Uterus (tissue), 4 donors: ENCODE measurements around the gene PEX11B. TPM values are rescaled to one million over a fixed set of nuclear protein-coding genes. Genes with fewer than 3 reads are reported as not detected.

Experiments
- DNase-seq, 2 donors: peaks; one replicate each; pipeline ENCODE4 v3.0.0-alpha.2; 2019 to 2020
- H3K27ac ChIP-seq, 2 donors: fragments of 200-600 bp; sonication (generic); 1 replicate in 1 of 2; 2 replicates in 1 of 2; pipeline ENCODE4 v1.5.1; 2016 to 2018
- H3K27me3 ChIP-seq, 2 donors: fragments of 200-600 bp; sonication (generic); one replicate each; pipeline ENCODE4 v1.5.1; 2018 to 2019; ENCODE audit warnings: control low read depth in 1 of 2
- H3K36me3 ChIP-seq, 2 donors: fragments of 200-600 bp; sonication (generic); one replicate each; pipeline ENCODE4 v1.5.1; 2019; ENCODE audit warnings: control low read depth in 1 of 2
- H3K4me1 ChIP-seq, 2 donors: fragments of 200-600 bp; sonication (generic); one replicate each; pipeline ENCODE4 v1.5.1; 2018 to 2019; ENCODE audit warnings: control low read depth in 1 of 2
- H3K4me3 ChIP-seq, 2 donors: fragments of 200-600 bp; sonication (generic); 1 replicate in 1 of 2; 2 replicates in 1 of 2; pipeline ENCODE4 v1.5.1; 2018 to 2019; ENCODE audit warnings: mild to moderate bottlenecking in 1 of 2
- H3K9me3 ChIP-seq, 2 donors: fragments of 200-600 bp; sonication (generic); one replicate each; pipeline ENCODE4 v1.5.1; 2019; ENCODE audit warnings: control low read depth in 1 of 2
- POLR2A ChIP-seq, 2 donors: fragments of 450-650 bp; IDR thresholded peaks; one replicate each; pipeline ENCODE4 v1.6.1; 2016; ENCODE audit warnings: antibody characterized with exemption in 2 of 2, mild to moderate bottlenecking in 1 of 2, moderate library complexity in 1 of 2
- intact Hi-C: fragments of 100-400 bp; cut with DNase I; formaldehyde crosslinking; loops from one replicate; pipeline ENCODE4 v1.15.1; 2023; ENCODE audit warnings: low total_unique reads
- total RNA-seq, 4 donors: library from RNA; depleted of rRNA in 3 of 4; stranded (reverse); fragments of >200 nt in 3 of 4; gene quantifications; one replicate each; pipeline versions ENCODE4 v1.1.0 to v1.2.4, GENCODE V29; 2014 to 2023
- TF ChIP-seq, protein P1 (sequence below), 4 experiments: fragments of 200-600 bp in 2 of 4; fragments of 450-650 bp in 2 of 4; sonication (generic) in 2 of 4; IDR thresholded peaks; one replicate each; pipeline ENCODE4 v1.5.1; 2016 to 2019; ENCODE audit warnings: antibody characterized with exemption in 4 of 4, mild to moderate bottlenecking in 2 of 4, moderate library complexity in 1 of 4
- donor health status: DM: yes; HTN: yes; CAD: no.

PEX11B gene
- total RNA-seq, 4 donors from 2014 or later: 26.1 to 46.3 (median 36.0) TPM

DNA sequence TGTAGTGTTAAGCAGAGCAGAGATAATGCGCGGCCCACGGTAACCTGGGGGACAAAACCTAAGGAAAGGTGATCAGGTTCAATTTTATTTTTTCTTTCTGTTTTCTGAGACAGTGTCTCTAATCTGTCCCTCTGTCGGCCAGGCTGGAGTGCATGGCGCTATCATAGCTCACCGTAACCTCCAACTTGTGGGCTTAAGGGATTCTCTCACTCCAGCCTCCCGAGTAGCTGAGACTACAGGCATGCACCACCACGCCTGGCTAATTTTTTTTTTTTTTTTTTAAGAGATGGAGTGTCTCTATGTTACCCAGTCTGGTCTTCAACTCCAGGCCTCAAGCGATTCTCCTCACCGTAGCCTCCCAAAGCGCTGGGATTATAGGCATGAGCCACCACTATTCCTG lies 32.1 kb downstream of the PEX11B start:
- Histone ChIP-seq H3K27ac (peak overlapping the region; percentile 56 to 62), H3K27me3 (no peaks in the 10 kb centered on the region)
- TF ChIP-seq, protein P1, sequence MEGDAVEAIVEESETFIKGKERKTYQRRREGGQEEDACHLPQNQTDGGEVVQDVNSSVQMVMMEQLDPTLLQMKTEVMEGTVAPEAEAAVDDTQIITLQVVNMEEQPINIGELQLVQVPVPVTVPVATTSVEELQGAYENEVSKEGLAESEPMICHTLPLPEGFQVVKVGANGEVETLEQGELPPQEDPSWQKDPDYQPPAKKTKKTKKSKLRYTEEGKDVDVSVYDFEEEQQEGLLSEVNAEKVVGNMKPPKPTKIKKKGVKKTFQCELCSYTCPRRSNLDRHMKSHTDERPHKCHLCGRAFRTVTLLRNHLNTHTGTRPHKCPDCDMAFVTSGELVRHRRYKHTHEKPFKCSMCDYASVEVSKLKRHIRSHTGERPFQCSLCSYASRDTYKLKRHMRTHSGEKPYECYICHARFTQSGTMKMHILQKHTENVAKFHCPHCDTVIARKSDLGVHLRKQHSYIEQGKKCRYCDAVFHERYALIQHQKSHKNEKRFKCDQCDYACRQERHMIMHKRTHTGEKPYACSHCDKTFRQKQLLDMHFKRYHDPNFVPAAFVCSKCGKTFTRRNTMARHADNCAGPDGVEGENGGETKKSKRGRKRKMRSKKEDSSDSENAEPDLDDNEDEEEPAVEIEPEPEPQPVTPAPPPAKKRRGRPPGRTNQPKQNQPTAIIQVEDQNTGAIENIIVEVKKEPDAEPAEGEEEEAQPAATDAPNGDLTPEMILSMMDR (IDR thresholded peaks at IDR 0.05): no peak
- no peak for TF ChIP-seq POLR2A (IDR thresholded peaks at IDR 0.05)

DNA sequence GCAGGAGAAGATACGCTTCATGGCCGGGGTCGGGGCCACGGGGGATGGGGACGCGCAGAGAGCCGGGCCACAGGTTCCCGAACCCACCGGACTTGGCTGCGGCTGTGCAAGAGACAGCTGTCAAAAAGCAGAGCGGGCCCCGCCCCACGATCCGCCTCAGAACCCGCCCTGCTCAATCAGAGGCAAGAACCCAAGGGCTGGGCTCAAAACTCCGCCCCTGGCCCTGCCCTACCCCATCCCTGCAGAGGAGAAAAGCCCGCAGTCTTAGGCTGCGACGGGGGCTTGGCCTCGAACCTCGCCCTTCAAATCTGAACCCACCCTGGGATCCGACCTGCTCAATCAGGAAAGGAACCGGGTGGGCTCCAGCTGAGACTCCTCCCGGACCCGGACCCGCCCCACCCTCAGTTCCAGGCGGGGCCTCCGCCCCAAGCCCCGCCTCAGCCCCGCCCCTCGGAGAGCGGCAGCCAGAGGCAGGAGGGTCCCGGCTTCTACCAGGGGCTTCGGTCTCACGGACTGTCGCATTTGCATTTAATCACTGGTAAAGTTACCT lies 32.7 kb downstream of the PEX11B start, which contains the start of gene ANKRD35:
ANKRD35 (minus strand) TSS at position 129 of the 550 bp plus-strand sequence; CDS start at position 21, 108 bp downstream.
- Histone ChIP-seq H3K36me3 (no peaks in the 10 kb centered on the region), H3K9me3 (no peaks in the 10 kb centered on the region), H3K27me3 (no peaks in the 10 kb centered on the region), H3K27ac (peak within 1 kb of the TSS; percentile 56 to 62), H3K4me1 (no peaks in the 10 kb centered on the region), H3K4me3 (peak within 1 kb of the TSS; percentile 60 to 71)
- peak; percentile 76 to 79 for DNase-seq
- TF ChIP-seq, protein P1 (IDR thresholded peaks at IDR 0.05): no peak
- TF ChIP-seq POLR2A (IDR thresholded peaks at IDR 0.05): no peak
- intact Hi-C loops: no loop called here

More for the DNA sequence above, 32.1 kb downstream of the PEX11B start:
- H3K36me3 ChIP-seq: no peaks in the 10 kb centered on the region
- intact Hi-C loops: no loop called here
- no peaks in the 10 kb centered on the region for H3K9me3 ChIP-seq
- H3K4me1 ChIP-seq: no peaks in the 10 kb centered on the region
- peak overlapping the region; percentile 60 to 71 for H3K4me3 ChIP-seq
- no peak for DNase-seq

DNA sequence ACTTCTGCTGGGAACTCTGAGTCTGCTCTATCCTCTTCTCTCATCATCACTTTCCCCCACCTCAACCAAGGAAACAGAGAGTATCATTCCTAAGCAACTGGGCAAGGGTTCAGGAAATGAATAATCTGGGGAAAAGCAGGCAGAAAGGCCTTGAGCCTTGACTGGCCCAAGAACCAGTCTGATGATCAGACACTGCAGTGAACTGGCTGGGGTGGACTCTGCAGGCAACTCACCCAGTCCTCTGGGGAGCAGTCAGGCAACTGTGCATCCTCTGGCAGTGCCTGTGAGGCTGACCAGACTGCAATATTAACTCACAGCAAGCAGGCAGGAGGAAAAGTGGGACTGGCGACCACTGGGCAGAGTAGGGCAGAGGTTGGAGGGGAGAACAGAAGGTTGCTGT lies 33.8 kb downstream of the PEX11B start:
- no peaks in the 10 kb centered on the region for H3K36me3 ChIP-seq
- H3K4me3 ChIP-seq: no peak overlapping the region
- no peaks in the 10 kb centered on the region for H3K9me3 ChIP-seq
- TF ChIP-seq, protein P1 (IDR thresholded peaks at IDR 0.05): no peak
- no peak for TF ChIP-seq POLR2A (IDR thresholded peaks at IDR 0.05)
- DNase-seq: no peak
- no peak overlapping the region for H3K27ac ChIP-seq
- H3K27me3 ChIP-seq: no peaks in the 10 kb centered on the region
- intact Hi-C loops: no loop called here
- H3K4me1 ChIP-seq: no peaks in the 10 kb centered on the region

DNA sequence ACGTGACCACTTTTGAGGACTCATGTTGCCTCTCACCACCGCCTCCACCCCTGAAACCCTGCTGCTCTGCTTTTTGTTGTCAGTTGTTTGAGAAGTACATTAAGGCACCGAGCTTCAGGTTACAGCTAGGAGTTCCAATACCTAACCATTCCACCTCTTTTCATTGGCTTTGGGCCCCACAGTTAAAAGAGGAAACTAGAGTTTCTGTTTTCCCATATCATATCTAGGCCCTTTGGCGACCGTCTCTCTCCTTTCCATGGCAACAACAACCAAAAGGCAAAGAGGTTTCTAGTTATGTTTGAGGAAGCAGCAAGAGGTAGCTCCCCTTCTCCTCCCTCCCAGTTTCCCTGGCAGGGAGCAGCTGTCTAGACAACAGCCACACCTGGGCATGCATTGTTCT lies 38.7 kb downstream of the PEX11B start:
- Histone ChIP-seq H3K36me3 (no peaks in the 10 kb centered on the region), H3K4me1 (no peaks in the 10 kb centered on the region), H3K9me3 (no peaks in the 10 kb centered on the region), H3K27me3 (no peaks in the 10 kb centered on the region), H3K4me3 (no peak overlapping the region), H3K27ac (no peak overlapping the region)
- no peak for DNase-seq
- intact Hi-C loops: no loop called here
- TF ChIP-seq POLR2A (IDR thresholded peaks at IDR 0.05): no peak
- TF ChIP-seq, protein P1 (IDR thresholded peaks at IDR 0.05): no peak

DNA sequence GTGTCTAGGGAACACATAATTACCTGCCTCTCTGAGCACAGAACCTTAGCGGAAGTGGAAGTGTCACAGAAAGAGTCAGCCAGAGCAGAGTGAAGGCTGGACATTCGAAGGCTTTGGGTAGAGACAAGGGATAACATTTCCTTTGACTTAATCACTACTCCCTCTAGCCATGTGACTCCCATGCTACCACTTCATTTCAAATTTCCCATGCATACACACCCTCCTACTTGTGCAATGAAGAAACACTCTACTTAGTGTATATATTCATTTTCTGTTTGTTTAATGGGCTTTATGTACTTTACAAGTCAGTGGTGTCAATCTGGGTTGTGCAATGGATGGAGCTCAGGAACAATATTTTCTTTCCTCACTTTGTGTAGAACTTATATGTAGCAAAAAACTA lies 39.8 kb downstream of the PEX11B start:
- H3K4me3 ChIP-seq: no peak overlapping the region
- no peaks in the 10 kb centered on the region for H3K4me1 ChIP-seq
- H3K36me3 ChIP-seq: no peaks in the 10 kb centered on the region
- H3K27ac ChIP-seq: no peak overlapping the region
- TF ChIP-seq, protein P1 (IDR thresholded peaks at IDR 0.05): no peak
- intact Hi-C loops: no loop called here
- DNase-seq: no peak
- no peaks in the 10 kb centered on the region for H3K27me3 ChIP-seq
- H3K9me3 ChIP-seq: no peaks in the 10 kb centered on the region
